Activated CD8-positive, alpha-beta T cell treated with anti-CD3 and anti-CD28 coated beads for 36 hours (primary cell): ENCODE results near the gene OR2S2. TPM values are rescaled to one million over a fixed set of nuclear protein-coding genes. Genes with fewer than 3 reads are reported as not detected.

ENCODE experiments used
- ATAC-seq: fragments of 200-7000 bp; cut with Tn5 transposase; one replicate; pipeline ENCODE4 v1.10.0; 2021; ENCODE audit warnings: mild to moderate bottlenecking, moderate library complexity
- CTCF ChIA-PET: fragments of 350-600 bp; sonication (Branson Sonifier 250); formaldehyde crosslinking; loops from one replicate; lab custom pipeline; 2021; ENCODE audit warnings: antibody characterized with exemption; lab: Charles Lee
- POLR2A ChIA-PET: fragments of 350-600 bp; sonication (Branson Sonifier 250); formaldehyde crosslinking; loops from one replicate; lab custom pipeline; 2021; ENCODE audit warnings: antibody characterized with exemption; lab: Charles Lee
- DNase-seq: peaks from one replicate; pipeline ENCODE4 v3.0.0-alpha.2; 2020
- H3K27ac Mint-ChIP-seq: one replicate; pipeline ENCODE4 v1.8.0; 2021; ENCODE audit warnings: mild to moderate bottlenecking, mixed read lengths
- H3K27me3 Mint-ChIP-seq: one replicate; pipeline ENCODE4 v1.8.0; 2021; ENCODE audit warnings: mixed read lengths
- H3K36me3 Mint-ChIP-seq: one replicate; pipeline ENCODE4 v1.8.0; 2021; ENCODE audit warnings: low read depth, mixed read lengths
- H3K4me1 Mint-ChIP-seq: one replicate; pipeline ENCODE4 v1.8.0; 2021; ENCODE audit warnings: low read depth, mixed read lengths
- H3K4me3 Mint-ChIP-seq: one replicate; pipeline ENCODE4 v1.8.0; 2021; ENCODE audit warnings: mild to moderate bottlenecking, moderate library complexity, mixed read lengths
- H3K9me3 Mint-ChIP-seq: one replicate; pipeline ENCODE4 v1.8.0; 2021; ENCODE audit warnings: mixed read lengths
- intact Hi-C: fragments of 100-400 bp; cut with micrococcal nuclease; formaldehyde crosslinking; loops from one replicate; pipeline ENCODE4 v1.10.0; 2022
- total RNA-seq, 2 experiments: library from RNA; stranded (reverse); gene quantifications; one replicate each; pipeline ENCODE4 v1.2.3, GENCODE V29; 2021
- TF ChIP-seq, protein P1 (sequence below): fragments of 200-600 bp; IDR thresholded peaks from one replicate; pipeline ENCODE4 v1.8.0; 2022; ENCODE audit warnings: antibody characterized with exemption, mild to moderate bottlenecking

Gene OR2S2
- total RNA-seq, 2 experiments from 2014 or later: not detected

GRCh38 chr9:35930989-35931388 is 27.0 kb downstream of the OR2S2 start:
- DNase-seq (no peak), ATAC-seq (no peak)
- H3K36me3 Mint-ChIP-seq: no peaks in the 10 kb centered on the region
- intact Hi-C loops: no loop called here
- H3K27me3 Mint-ChIP-seq: no peaks in the 10 kb centered on the region
- peaks cover 14% of the 10 kb centered on the region for H3K4me1 Mint-ChIP-seq
- no peak overlapping the region for H3K4me3 Mint-ChIP-seq
- POLR2A ChIA-PET: no interaction called here
- H3K9me3 Mint-ChIP-seq: no peaks in the 10 kb centered on the region
- H3K27ac Mint-ChIP-seq: no peak overlapping the region
- TF ChIP-seq, protein P1, sequence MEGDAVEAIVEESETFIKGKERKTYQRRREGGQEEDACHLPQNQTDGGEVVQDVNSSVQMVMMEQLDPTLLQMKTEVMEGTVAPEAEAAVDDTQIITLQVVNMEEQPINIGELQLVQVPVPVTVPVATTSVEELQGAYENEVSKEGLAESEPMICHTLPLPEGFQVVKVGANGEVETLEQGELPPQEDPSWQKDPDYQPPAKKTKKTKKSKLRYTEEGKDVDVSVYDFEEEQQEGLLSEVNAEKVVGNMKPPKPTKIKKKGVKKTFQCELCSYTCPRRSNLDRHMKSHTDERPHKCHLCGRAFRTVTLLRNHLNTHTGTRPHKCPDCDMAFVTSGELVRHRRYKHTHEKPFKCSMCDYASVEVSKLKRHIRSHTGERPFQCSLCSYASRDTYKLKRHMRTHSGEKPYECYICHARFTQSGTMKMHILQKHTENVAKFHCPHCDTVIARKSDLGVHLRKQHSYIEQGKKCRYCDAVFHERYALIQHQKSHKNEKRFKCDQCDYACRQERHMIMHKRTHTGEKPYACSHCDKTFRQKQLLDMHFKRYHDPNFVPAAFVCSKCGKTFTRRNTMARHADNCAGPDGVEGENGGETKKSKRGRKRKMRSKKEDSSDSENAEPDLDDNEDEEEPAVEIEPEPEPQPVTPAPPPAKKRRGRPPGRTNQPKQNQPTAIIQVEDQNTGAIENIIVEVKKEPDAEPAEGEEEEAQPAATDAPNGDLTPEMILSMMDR: no peak
- CTCF ChIA-PET: interaction anchor here (0.8 to 4.5 kb wide), 6 partner anchors 9 to 48 kb away, joined by 3 to 21 read pairs (median 4); no protein-coding TSS in a partner anchor

DNA sequence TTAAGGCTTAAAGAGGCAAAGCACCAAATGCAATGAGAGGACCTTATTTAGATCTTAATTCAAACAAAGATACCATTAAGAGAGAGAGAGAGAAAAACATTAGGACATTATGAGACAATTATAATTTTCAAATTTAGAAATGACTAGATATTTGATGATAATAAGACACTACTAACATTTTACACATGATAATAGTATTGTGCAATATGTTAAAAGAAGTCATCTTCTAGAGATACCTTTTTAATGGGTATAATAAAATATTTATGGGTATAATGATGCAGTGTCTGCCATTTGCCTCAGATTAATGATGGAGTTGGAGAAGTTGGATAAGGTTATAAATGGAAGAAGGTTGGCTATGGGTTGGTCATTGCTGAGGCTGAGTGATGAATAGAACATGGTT is 27.4 kb downstream of the OR2S2 start:
- Mint-ChIP-seq H3K36me3 (no peaks in the 10 kb centered on the region), H3K27me3 (no peaks in the 10 kb centered on the region), H3K4me1 (peaks cover 14% of the 10 kb centered on the region), H3K4me3 (no peak overlapping the region), H3K27ac (no peak overlapping the region), H3K9me3 (no peaks in the 10 kb centered on the region)
- CTCF ChIA-PET: interaction anchor here (1.1 to 4.5 kb wide), 3 partner anchors 9 to 48 kb away, joined by 3 to 21 read pairs (median 4); no protein-coding TSS in a partner anchor
- intact Hi-C loops: no loop called here
- no peak for DNase-seq
- TF ChIP-seq, protein P1: no peak
- POLR2A ChIA-PET: no interaction called here
- no peak for ATAC-seq

GRCh38 chr9:35929453-35929718 is 28.6 kb downstream of the OR2S2 start:
- Mint-ChIP-seq H3K4me3 (no peak overlapping the region), H3K36me3 (no peaks in the 10 kb centered on the region), H3K27ac (no peak overlapping the region), H3K27me3 (no peaks in the 10 kb centered on the region), H3K9me3 (no peaks in the 10 kb centered on the region), H3K4me1 (peaks cover 16% of the 10 kb centered on the region)
- CTCF ChIA-PET: interaction anchor here (1.6 to 2.2 kb wide), 2 partner anchors 26 to 47 kb away, joined by 4 to 8 read pairs; no protein-coding TSS in a partner anchor
- intact Hi-C loops: no loop called here
- no peak for ATAC-seq
- DNase-seq: no peak
- TF ChIP-seq, protein P1: no peak
- POLR2A ChIA-PET: no interaction called here

GRCh38 chr9:35928591-35929452 is 29.1 kb downstream of the OR2S2 start:
- ChIA-PET CTCF (interaction anchor here (0.7 to 2.2 kb wide), 2 partner anchors 26 kb away, joined by 3 to 8 read pairs; no protein-coding TSS in a partner anchor), POLR2A (no interaction called here)
- Mint-ChIP-seq H3K9me3 (no peaks in the 10 kb centered on the region), H3K27me3 (no peaks in the 10 kb centered on the region), H3K4me3 (no peak overlapping the region), H3K36me3 (no peaks in the 10 kb centered on the region), H3K4me1 (peaks cover 20% of the 10 kb centered on the region), H3K27ac (no peak overlapping the region)
- TF ChIP-seq, protein P1: no peak
- ATAC-seq: no peak
- DNase-seq: no peak
- intact Hi-C loops: no loop called here
